ENCODE results near the gene CLPTM1.

Gene CLPTM1

GRCh38 chr19:45025264-45025663 is 70.1 kb downstream of the CLPTM1 start:
- TF ChIP-seq, protein P1, sequence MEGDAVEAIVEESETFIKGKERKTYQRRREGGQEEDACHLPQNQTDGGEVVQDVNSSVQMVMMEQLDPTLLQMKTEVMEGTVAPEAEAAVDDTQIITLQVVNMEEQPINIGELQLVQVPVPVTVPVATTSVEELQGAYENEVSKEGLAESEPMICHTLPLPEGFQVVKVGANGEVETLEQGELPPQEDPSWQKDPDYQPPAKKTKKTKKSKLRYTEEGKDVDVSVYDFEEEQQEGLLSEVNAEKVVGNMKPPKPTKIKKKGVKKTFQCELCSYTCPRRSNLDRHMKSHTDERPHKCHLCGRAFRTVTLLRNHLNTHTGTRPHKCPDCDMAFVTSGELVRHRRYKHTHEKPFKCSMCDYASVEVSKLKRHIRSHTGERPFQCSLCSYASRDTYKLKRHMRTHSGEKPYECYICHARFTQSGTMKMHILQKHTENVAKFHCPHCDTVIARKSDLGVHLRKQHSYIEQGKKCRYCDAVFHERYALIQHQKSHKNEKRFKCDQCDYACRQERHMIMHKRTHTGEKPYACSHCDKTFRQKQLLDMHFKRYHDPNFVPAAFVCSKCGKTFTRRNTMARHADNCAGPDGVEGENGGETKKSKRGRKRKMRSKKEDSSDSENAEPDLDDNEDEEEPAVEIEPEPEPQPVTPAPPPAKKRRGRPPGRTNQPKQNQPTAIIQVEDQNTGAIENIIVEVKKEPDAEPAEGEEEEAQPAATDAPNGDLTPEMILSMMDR (IDR thresholded peaks at IDR 0.05; ENCODE audit: low read depth, low read length), result no peak
- DNase-seq (ENCODE audit: extremely low read depth, low read depth), result no peak

GRCh38 chr19:45027371-45027770 is 72.2 kb downstream of the CLPTM1 start:
- no peak for DNase-seq (ENCODE audit: extremely low read depth, low read depth)
- TF ChIP-seq, protein P1 (IDR thresholded peaks at IDR 0.05; ENCODE audit: low read depth, low read length), result no peak

DNA sequence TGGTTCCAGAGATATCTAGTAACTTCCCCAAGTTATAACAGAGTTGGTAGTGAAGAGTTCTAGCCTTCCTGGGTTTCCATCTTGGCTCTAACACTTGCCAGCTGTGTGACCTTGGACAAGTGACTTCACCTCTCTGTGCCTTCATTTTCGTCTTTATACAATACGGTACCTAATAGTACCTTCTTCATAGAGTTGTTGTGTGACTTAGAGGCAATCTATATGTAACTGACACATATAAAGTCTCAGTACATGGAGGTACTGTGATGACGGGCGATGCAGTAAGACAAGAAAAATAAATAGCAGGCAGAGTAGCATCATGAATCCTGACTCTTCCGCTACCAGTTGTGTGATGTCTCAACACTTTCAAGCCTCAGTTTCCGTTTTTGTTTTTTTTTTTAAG is 75.6 kb downstream of the CLPTM1 start:
- no peak for DNase-seq (ENCODE audit: extremely low read depth, low read depth)
- TF ChIP-seq, protein P1 (IDR thresholded peaks at IDR 0.05; ENCODE audit: low read depth, low read length), result no peak

DNA sequence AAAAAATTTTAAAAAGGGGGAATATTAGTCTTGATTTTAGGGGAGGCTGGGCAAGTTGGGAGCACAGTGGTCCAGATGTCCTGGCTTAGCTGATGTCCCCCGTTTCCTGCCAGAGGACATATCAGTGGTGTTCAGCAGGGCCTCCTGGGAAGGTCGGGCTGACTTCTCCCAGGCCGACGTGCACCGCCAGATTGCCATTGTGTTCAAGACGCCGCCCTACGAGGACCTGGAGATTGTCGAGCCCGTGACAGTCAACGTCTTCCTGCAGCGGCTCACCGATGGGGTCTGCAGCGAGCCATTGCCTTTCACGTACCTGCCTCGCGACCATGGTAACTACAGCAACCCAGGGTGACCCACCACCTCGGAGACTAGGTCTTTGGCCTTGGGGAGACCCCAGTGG is 77.2 kb downstream of the CLPTM1 start:
- DNase-seq (ENCODE audit: extremely low read depth, low read depth), result no peak
- TF ChIP-seq, protein P1 (IDR thresholded peaks at IDR 0.05; ENCODE audit: low read depth, low read length), result no peak

DNA sequence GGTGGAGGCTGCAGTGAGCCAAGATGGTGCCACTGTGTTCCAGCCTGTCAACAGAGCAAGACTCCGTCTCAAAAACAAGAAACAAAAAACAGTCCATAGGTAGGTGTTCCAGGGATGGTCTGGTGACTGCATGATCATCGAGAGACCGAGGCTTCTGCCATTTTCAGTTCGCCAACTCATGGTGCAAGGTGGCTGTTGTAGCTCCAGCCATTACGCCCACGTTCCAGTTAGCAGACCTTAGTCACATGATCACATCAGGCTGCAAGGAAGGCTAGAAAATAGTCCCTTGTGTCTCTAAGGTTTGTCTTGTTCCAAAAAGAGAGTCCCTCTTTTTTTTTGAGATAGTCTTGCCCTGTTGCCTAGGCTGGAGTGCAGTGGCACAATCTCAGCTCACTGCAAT is 80.6 kb downstream of the CLPTM1 start:
- TF ChIP-seq, protein P1 (IDR thresholded peaks at IDR 0.05; ENCODE audit: low read depth, low read length), result no peak

DNA sequence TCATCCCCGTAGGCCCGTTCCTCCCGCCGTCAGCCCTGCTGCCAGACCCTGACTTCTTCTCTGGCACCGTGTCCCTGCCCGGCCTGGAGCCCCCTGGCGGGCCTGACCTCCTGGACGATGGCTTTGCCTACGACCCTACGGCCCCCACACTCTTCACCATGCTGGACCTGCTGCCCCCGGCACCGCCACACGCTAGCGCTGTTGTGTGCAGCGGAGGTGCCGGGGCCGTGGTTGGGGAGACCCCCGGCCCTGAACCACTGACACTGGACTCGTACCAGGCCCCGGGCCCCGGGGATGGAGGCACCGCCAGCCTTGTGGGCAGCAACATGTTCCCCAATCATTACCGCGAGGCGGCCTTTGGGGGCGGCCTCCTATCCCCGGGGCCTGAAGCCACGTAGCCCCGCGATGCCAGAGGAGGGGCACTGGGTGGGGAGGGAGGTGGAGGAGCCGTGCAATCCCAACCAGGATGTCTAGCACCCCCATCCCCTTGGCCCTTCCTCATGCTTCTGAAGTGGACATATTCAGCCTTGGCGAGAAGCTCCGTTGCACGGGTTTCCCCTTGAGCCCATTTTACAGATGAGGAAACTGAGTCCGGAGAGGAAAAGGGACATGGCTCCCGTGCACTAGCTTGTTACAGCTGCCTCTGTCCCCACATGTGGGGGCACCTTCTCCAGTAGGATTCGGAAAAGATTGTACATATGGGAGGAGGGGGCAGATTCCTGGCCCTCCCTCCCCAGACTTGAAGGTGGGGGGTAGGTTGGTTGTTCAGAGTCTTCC is 82.4 kb downstream of the CLPTM1 start:
- DNase-seq (ENCODE audit: extremely low read depth, low read depth), result no peak
- TF ChIP-seq, protein P1 (IDR thresholded peaks at IDR 0.05; ENCODE audit: low read depth, low read length), result no peak

More for the DNA sequence above, 80.6 kb downstream of the CLPTM1 start:
- no peak for DNase-seq (ENCODE audit: extremely low read depth, low read depth)

- peak; percentile 70 for DNase-seq (ENCODE audit: extremely low read depth, low read depth)
- TF ChIP-seq, protein P1 (IDR thresholded peaks at IDR 0.05; ENCODE audit: low read depth, low read length), result no peak
These were observed 84.0 kb downstream of the CLPTM1 start, which contains the start of gene CLASRP for GRCh38 chr19:45038931-45039893. CLASRP (plus strand) TSS chr19:45039045; CDS start chr19:45040213, 1,168 bp downstream.
